Peyer's patch (tissue), 4 donors: ENCODE data around the gene REX1BD. TPM values are rescaled to one million over a fixed set of nuclear protein-coding genes. Genes with fewer than 3 reads are reported as not detected.

Source experiments
- DNase-seq, 3 donors: peaks; one replicate each; pipeline ENCODE4 v3.0.0-alpha.2; 2017 to 2019
- H3K27ac ChIP-seq, 4 donors: fragments of 200-600 bp; sonication (generic); one replicate each; pipeline ENCODE4 v1.5.1; 2016 to 2019
- H3K27me3 ChIP-seq, 2 donors: fragments of 200-600 bp; sonication (generic); one replicate each; pipeline ENCODE4 v1.5.1; 2019
- H3K36me3 ChIP-seq, 3 donors: fragments of 200-600 bp; sonication (generic); one replicate each; pipeline ENCODE4 v1.5.1; 2016 to 2019
- H3K4me1 ChIP-seq, 4 donors: fragments of 200-600 bp; sonication (generic); one replicate each; pipeline ENCODE4 v1.5.1; 2016 to 2019
- H3K4me3 ChIP-seq, 4 donors: fragments of 200-600 bp; sonication (generic); 1 replicate in 3 of 4; 2 replicates in 1 of 4; pipeline ENCODE4 v1.5.1; 2016 to 2019; ENCODE audit warnings: mild to moderate bottlenecking in 1 of 4
- H3K9me3 ChIP-seq, 4 donors: fragments of 200-600 bp; sonication (generic); one replicate each; pipeline ENCODE4 v1.5.1; 2016 to 2019; ENCODE audit warnings: mild to moderate bottlenecking in 1 of 4
- CTCF ChIP-seq, 6 experiments: fragments of 450-650 bp in 4 of 6; fragments of 200-600 bp in 2 of 6; sonication (generic) in 1 of 6; IDR thresholded peaks; one replicate each; pipeline ENCODE4 v1.5.1; 2017 to 2019; ENCODE audit warnings: antibody characterized with exemption in 6 of 6, mild to moderate bottlenecking in 3 of 6, moderate library complexity in 1 of 6
- POLR2A ChIP-seq, 2 donors: fragments of 450-650 bp; IDR thresholded peaks; one replicate each; pipeline ENCODE4 v1.5.1; 2017; ENCODE audit warnings: antibody characterized with exemption in 2 of 2, mild to moderate bottlenecking in 2 of 2, moderate library complexity in 2 of 2
- total RNA-seq, 4 donors: library from RNA; depleted of rRNA; stranded (reverse); fragments of >200 nt; gene quantifications; one replicate each; pipeline ENCODE4 v1.1.0, GENCODE V29; 2016

REX1BD gene
- total RNA-seq, 4 donors from 2014 or later, result 68.1 to 76.3 (median 72.2) TPM

DNA sequence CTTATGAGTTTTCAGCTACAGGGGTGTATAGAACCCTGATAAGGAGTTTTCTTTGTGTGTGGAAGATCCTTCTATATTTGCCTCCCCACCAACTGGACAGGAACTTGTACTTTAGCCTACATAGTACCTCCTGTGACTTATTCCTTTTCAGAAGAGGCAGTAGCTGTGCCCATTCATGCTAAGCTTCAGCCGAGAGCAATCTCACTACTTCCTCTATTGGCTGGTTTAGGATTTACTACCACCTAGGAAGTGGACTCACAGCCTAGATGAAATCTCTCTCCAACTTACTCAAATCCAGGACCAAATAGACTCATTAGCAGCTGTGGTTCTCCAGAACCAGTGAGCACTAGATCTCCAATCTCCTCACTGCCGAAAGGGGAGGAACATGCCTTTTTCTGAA is 2.3 kb upstream of the REX1BD start:
- peak in 1 of 6 experiments; percentile 9 for TF ChIP-seq CTCF (IDR thresholded peaks at IDR 0.05)
- no peak for TF ChIP-seq POLR2A (IDR thresholded peaks at IDR 0.05)
- Histone ChIP-seq H3K9me3 (no peaks in the 10 kb centered on the region), H3K27me3 (no peaks in the 10 kb centered on the region), H3K4me1 (peaks cover 0 to 14% (median 3%) of the 10 kb centered on the region in 4 donors), H3K4me3 (no peak overlapping the region), H3K36me3 (peaks cover 0 to 11% (median 0%) of the 10 kb centered on the region in 3 donors), H3K27ac (no peak overlapping the region)
- no peak for DNase-seq

DNA sequence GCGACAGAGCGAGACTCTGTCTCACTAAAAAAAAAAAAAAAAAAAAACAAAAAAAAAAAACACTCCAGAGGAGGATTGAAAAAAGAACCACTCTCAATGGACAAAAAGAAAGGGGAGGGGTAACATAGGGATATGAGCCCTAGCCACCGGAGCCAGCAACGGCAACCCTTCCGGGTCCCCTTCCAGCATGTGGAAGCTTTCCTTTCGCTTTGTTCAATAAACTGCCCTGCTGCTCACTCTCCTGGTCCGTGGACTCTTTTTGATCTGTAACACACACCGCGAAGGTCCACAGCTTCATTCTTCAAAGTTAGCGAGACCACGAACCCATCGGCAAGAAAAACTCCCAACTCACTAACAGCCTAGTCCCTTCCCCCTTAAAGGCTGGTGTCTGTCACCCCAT is 1.0 kb upstream of the REX1BD start:
- peak overlapping the region in 2 of 4 donors; percentile 88 to 89 for H3K27ac ChIP-seq

DNA sequence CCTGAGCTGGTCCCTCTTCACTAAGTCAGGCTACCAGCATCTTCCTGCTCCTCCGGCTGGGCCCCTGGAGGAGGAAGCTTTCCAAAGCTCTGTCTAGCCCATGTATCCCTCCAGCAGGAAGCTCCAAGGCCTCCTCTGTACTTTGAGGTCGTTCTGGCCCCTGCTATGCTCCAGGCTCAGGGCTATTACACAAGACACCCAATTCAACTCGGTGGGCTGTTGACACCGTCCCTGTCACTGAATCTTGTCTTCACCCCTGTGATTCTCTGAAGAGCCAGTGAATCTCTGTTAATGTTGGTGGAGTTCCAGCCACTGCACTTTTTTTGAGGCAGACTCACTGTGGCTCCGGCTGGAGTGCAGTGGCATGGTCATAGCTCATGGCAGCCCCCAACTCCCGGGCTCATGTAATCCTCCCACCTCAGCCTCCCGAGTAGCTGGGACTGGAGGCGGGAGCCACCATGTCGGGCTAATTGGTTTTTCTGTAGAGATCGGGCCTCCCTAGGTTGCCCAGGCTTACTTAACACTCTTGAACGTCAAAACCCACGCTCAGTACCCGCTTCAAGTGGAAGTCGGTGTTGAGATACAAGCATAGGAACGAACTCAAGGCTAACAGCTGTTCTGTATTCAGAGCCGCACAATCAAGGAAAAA is 512 bp upstream of the REX1BD start:
- Histone ChIP-seq H3K36me3 (peaks cover 0 to 11% (median 0%) of the 10 kb centered on the region in 3 donors), H3K4me3 (peak overlapping the region; percentile 69 to 93 (median 85)), H3K27me3 (no peaks in the 10 kb centered on the region), H3K27ac (peak overlapping the region; percentile 81 to 90 (median 88)), H3K4me1 (peaks cover 0 to 14% (median 3%) of the 10 kb centered on the region in 4 donors), H3K9me3 (no peaks in the 10 kb centered on the region)
- no peak for TF ChIP-seq CTCF (IDR thresholded peaks at IDR 0.05)
- no peak for TF ChIP-seq POLR2A (IDR thresholded peaks at IDR 0.05)
- no peak for DNase-seq

More for the DNA sequence above, 1.0 kb upstream of the REX1BD start:
- Histone ChIP-seq H3K4me3 (no peak overlapping the region), H3K36me3 (peaks cover 0 to 11% (median 0%) of the 10 kb centered on the region in 3 donors), H3K4me1 (peaks cover 0 to 14% (median 3%) of the 10 kb centered on the region in 4 donors), H3K27me3 (no peaks in the 10 kb centered on the region), H3K9me3 (no peaks in the 10 kb centered on the region)
- DNase-seq, result no peak
- TF ChIP-seq POLR2A (IDR thresholded peaks at IDR 0.05), result no peak
- no peak for TF ChIP-seq CTCF (IDR thresholded peaks at IDR 0.05)

- H3K36me3 ChIP-seq, result peaks cover 0 to 11% (median 0%) of the 10 kb centered on the region in 3 donors
- H3K4me1 ChIP-seq, result peaks cover 0 to 23% (median 6%) of the 10 kb centered on the region in 4 donors
- peak overlapping the region; percentile 81 to 90 (median 88) for H3K27ac ChIP-seq
- no peaks in the 10 kb centered on the region for H3K9me3 ChIP-seq
- peak; percentile 53 to 84 (median 83) for DNase-seq
- H3K27me3 ChIP-seq, result no peaks in the 10 kb centered on the region
- no peak for TF ChIP-seq POLR2A (IDR thresholded peaks at IDR 0.05)
- peak in 4 of 6 experiments; percentile 11 to 61 (median 56) for TF ChIP-seq CTCF (IDR thresholded peaks at IDR 0.05)
- H3K4me3 ChIP-seq, result peak overlapping the region; percentile 69 to 93 (median 85)
Measured at GRCh38 chr19:18589380-18590272, 1.0 kb downstream of the REX1BD start.

- TF ChIP-seq POLR2A (IDR thresholded peaks at IDR 0.05), result no peak
- TF ChIP-seq CTCF (IDR thresholded peaks at IDR 0.05), result no peak
- peaks cover 0 to 31% (median 12%) of the 10 kb centered on the region in 4 donors for H3K4me1 ChIP-seq
- H3K27ac ChIP-seq, result peak overlapping the region in 1 of 4 donors; percentile 88
- peaks cover 0 to 11% (median 0%) of the 10 kb centered on the region in 3 donors for H3K36me3 ChIP-seq
- H3K9me3 ChIP-seq, result no peaks in the 10 kb centered on the region
- no peaks in the 10 kb centered on the region for H3K27me3 ChIP-seq
- H3K4me3 ChIP-seq, result no peak overlapping the region
- DNase-seq, result peak in 1 of 3 donors; percentile 60
Measured at GRCh38 chr19:18590273-18591272, 2.0 kb downstream of the REX1BD start.
